Measurements from ENCODE around the gene SCN2B.

DNA sequence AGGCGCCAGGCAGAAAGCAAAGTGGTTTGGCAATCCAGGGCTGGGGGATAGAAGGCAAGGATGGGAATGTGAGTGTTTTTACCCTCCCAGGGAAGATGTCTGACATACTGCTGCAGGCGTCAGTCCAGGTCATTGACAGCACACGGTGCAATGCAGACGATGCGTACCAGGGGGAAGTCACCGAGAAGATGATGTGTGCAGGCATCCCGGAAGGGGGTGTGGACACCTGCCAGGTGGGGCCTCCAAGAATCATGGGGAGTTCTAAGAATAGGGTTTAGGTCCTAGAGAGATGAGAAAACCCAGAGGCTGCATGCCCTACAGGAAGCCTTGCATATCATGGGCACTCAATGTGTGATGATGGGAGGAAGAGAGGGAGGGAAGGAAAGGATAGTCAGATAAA, 61.4 kb downstream of the SCN2B start:
- TF ChIP-seq CTCF (tag by site-specific recombination; IDR thresholded peaks at IDR 0.05) (no peak), ZNF274 (IDR thresholded peaks at IDR 0.05; ENCODE audit: low read length) (no peak), ZNF274 (tag by site-specific recombination; IDR thresholded peaks at IDR 0.05; ENCODE audit: borderline replicate concordance) (no peak), GLI2 (tag by site-specific recombination; IDR thresholded peaks at IDR 0.05; ENCODE audit: borderline replicate concordance, low read depth) (no peak), ZNF639 (tag by site-specific recombination; IDR thresholded peaks at IDR 0.05) (no peak), ZNF248 (tag by site-specific recombination; IDR thresholded peaks at IDR 0.05) (no peak), ZSCAN5A (tag by site-specific recombination; IDR thresholded peaks at IDR 0.05) (no peak), PATZ1 (tag by site-specific recombination; IDR thresholded peaks at IDR 0.05) (no peak)
- TF ChIP-seq, protein P1, sequence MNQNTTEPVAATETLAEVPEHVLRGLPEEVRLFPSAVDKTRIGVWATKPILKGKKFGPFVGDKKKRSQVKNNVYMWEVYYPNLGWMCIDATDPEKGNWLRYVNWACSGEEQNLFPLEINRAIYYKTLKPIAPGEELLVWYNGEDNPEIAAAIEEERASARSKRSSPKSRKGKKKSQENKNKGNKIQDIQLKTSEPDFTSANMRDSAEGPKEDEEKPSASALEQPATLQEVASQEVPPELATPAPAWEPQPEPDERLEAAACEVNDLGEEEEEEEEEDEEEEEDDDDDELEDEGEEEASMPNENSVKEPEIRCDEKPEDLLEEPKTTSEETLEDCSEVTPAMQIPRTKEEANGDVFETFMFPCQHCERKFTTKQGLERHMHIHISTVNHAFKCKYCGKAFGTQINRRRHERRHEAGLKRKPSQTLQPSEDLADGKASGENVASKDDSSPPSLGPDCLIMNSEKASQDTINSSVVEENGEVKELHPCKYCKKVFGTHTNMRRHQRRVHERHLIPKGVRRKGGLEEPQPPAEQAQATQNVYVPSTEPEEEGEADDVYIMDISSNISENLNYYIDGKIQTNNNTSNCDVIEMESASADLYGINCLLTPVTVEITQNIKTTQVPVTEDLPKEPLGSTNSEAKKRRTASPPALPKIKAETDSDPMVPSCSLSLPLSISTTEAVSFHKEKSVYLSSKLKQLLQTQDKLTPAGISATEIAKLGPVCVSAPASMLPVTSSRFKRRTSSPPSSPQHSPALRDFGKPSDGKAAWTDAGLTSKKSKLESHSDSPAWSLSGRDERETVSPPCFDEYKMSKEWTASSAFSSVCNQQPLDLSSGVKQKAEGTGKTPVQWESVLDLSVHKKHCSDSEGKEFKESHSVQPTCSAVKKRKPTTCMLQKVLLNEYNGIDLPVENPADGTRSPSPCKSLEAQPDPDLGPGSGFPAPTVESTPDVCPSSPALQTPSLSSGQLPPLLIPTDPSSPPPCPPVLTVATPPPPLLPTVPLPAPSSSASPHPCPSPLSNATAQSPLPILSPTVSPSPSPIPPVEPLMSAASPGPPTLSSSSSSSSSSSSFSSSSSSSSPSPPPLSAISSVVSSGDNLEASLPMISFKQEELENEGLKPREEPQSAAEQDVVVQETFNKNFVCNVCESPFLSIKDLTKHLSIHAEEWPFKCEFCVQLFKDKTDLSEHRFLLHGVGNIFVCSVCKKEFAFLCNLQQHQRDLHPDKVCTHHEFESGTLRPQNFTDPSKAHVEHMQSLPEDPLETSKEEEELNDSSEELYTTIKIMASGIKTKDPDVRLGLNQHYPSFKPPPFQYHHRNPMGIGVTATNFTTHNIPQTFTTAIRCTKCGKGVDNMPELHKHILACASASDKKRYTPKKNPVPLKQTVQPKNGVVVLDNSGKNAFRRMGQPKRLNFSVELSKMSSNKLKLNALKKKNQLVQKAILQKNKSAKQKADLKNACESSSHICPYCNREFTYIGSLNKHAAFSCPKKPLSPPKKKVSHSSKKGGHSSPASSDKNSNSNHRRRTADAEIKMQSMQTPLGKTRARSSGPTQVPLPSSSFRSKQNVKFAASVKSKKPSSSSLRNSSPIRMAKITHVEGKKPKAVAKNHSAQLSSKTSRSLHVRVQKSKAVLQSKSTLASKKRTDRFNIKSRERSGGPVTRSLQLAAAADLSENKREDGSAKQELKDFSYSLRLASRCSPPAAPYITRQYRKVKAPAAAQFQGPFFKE (tag by site-specific recombination; IDR thresholded peaks at IDR 0.05; ENCODE audit: borderline replicate concordance) = no peak
- TF ChIP-seq, protein P2, sequence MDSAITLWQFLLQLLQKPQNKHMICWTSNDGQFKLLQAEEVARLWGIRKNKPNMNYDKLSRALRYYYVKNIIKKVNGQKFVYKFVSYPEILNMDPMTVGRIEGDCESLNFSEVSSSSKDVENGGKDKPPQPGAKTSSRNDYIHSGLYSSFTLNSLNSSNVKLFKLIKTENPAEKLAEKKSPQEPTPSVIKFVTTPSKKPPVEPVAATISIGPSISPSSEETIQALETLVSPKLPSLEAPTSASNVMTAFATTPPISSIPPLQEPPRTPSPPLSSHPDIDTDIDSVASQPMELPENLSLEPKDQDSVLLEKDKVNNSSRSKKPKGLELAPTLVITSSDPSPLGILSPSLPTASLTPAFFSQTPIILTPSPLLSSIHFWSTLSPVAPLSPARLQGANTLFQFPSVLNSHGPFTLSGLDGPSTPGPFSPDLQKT (IDR thresholded peaks at IDR 0.05; ENCODE audit: borderline replicate concordance, low read depth, low read length) = no peak
- TF ChIP-seq, protein P3, sequence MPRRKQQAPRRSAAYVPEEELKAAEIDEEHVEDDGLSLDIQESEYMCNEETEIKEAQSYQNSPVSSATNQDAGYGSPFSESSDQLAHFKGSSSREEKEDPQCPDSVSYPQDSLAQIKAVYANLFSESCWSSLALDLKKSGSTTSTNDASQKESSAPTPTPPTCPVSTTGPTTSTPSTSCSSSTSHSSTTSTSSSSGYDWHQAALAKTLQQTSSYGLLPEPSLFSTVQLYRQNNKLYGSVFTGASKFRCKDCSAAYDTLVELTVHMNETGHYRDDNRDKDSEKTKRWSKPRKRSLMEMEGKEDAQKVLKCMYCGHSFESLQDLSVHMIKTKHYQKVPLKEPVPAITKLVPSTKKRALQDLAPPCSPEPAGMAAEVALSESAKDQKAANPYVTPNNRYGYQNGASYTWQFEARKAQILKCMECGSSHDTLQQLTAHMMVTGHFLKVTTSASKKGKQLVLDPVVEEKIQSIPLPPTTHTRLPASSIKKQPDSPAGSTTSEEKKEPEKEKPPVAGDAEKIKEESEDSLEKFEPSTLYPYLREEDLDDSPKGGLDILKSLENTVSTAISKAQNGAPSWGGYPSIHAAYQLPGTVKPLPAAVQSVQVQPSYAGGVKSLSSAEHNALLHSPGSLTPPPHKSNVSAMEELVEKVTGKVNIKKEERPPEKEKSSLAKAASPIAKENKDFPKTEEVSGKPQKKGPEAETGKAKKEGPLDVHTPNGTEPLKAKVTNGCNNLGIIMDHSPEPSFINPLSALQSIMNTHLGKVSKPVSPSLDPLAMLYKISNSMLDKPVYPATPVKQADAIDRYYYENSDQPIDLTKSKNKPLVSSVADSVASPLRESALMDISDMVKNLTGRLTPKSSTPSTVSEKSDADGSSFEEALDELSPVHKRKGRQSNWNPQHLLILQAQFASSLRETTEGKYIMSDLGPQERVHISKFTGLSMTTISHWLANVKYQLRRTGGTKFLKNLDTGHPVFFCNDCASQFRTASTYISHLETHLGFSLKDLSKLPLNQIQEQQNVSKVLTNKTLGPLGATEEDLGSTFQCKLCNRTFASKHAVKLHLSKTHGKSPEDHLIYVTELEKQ (tag by site-specific recombination; IDR thresholded peaks at IDR 0.05; ENCODE audit: borderline replicate concordance) = no peak

Measured in HEK293 (cell line).